BJ (cell line): ENCODE measurements around the gene JUND. TPM values are rescaled to one million over a fixed set of nuclear protein-coding genes. Genes with fewer than 3 reads are reported as not detected.

Source experiments
- CTCF ChIA-PET: fragments of 350-600 bp; formaldehyde crosslinking; extraction: SDS; loops from one replicate; lab custom pipeline; 2021; ENCODE audit warnings: antibody characterized with exemption, inconsistent platforms; lab: Yijun Ruan, JAX
- POLR2A ChIA-PET: fragments of 300-600 bp; sonication (Branson Sonifier 250); formaldehyde crosslinking; extraction: SDS; loops from one replicate; lab custom pipeline; 2021; ENCODE audit warnings: antibody characterized with exemption; lab: Charles Lee
- DNase-seq: peaks from one replicate; pipeline ENCODE4 v3.0.0-alpha.2; 2011; ENCODE audit warnings: low read depth
- H3K27me3 ChIP-seq: 2 replicates; pipeline ENCODE4 v1.6.0; 2011; ENCODE audit warnings: low read length; ENCODE audit not compliant: control insufficient read depth, insufficient read depth
- H3K36me3 ChIP-seq: 2 replicates; pipeline ENCODE4 v1.5.1; 2011; ENCODE audit warnings: low read length; ENCODE audit not compliant: control insufficient read depth, insufficient read depth
- H3K4me3 ChIP-seq: 2 replicates; pipeline ENCODE4 v1.5.1; 2011; ENCODE audit warnings: low read depth, mild to moderate bottlenecking, control low read depth, low read length
- polyA plus RNA-seq: library from polyadenylated mRNA; depleted of rRNA; stranded (reverse); fragments of >200 nt; gene quantifications from 2 replicates; pipeline ENCODE4 v1.2.3, GENCODE V29; 2011
- TF ChIP-seq, protein P1 (sequence below): IDR thresholded peaks from 2 replicates; pipeline ENCODE4 v1.5.1; 2011; ENCODE audit warnings: low read depth, mild to moderate bottlenecking, control low read depth, inconsistent platforms, low read length, moderate library complexity; ENCODE audit not compliant: insufficient read depth

Gene JUND
- polyA plus RNA-seq, 1 experiment, result 124 TPM

DNA sequence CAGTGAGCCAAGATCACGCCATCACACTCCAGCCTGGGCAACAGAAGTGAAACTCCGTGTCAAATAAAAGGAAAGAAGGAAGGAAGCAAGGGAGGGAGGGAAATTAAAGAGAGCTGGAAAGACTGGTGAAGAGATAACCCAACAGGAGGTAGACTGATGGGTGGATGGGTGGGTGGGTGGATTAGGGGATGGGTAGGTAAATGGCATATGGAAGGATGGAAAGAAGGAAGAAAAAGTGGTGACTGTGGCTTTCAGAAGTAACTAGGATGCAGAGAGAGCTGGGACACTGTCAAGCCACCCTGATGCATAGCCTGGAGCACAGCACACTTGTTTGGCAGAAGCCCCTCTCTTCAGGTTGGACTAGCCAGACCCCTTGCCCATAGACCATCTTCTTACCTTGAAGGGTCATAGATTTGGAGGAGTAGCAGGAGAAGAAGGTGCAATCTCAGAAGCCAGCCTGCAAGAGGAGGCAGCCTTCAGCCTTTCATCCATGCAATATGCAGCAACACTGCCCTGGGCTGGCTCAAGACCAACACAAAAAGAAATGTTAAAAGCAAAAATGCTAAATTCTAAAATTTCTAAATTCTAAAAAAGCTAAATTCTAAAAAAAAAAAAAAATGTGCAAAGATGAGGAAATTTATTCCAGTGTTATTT lies 12.2 kb downstream of the JUND start:
- CTCF ChIA-PET, result interaction anchor here (0.6 to 2.9 kb wide), 4 partner anchors 9 to 108 kb away, joined by 3 to 20 read pairs (median 4); no protein-coding TSS in a partner anchor
- Histone ChIP-seq H3K36me3 (peaks cover 31% of the 10 kb centered on the region), H3K4me3 (no peak overlapping the region), H3K27me3 (no peaks in the 10 kb centered on the region)
- TF ChIP-seq, protein P1, sequence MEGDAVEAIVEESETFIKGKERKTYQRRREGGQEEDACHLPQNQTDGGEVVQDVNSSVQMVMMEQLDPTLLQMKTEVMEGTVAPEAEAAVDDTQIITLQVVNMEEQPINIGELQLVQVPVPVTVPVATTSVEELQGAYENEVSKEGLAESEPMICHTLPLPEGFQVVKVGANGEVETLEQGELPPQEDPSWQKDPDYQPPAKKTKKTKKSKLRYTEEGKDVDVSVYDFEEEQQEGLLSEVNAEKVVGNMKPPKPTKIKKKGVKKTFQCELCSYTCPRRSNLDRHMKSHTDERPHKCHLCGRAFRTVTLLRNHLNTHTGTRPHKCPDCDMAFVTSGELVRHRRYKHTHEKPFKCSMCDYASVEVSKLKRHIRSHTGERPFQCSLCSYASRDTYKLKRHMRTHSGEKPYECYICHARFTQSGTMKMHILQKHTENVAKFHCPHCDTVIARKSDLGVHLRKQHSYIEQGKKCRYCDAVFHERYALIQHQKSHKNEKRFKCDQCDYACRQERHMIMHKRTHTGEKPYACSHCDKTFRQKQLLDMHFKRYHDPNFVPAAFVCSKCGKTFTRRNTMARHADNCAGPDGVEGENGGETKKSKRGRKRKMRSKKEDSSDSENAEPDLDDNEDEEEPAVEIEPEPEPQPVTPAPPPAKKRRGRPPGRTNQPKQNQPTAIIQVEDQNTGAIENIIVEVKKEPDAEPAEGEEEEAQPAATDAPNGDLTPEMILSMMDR, result no peak
- POLR2A ChIA-PET, result no interaction called here
- no peak for DNase-seq

DNA sequence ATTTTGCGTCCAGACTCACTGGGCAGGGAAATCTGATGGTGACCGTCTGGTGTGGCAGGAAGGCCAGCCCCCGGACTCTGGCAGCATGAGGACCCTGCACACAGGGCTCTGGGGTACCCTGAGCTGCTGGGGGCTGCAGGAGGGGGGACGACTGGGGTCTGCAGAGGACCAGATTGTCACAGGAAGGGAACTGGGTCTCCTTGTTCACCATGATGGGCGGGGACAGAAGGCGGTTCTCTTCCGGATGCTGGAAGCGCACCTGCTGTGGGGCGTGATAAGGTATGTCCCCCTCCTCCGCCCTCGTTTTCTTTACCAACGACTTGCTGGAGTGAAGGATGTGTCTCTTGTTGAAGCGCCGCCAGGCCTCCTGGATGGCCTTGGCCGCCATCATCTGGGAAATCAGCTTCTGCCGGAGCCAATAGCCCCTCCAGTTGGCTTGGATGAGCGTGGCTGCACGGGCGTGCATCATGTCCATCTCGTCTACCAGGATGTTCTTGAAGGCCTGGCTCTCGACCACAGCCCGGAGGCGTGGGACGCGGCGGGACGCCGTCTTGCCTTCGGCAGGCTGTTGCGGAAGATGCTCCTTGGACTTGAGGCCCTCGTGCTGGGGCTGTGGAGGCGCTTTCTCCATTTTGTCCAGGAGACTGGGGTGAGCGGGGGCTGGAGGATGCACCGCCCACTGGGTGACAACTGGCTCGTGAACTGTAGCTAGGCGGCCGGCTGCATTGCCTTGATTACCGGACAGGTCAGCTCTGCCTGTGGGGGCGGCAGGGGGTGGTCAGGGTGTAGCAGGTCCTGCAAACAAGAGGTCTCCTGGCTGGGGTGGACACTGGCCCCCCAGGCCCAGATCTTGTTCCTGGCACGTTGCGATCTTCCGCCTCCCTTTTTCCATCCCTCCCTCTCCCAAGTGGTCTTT lies 14.4 kb downstream of the JUND start:
- Histone ChIP-seq H3K36me3 (peaks cover 31% of the 10 kb centered on the region), H3K4me3 (no peak overlapping the region), H3K27me3 (no peaks in the 10 kb centered on the region)
- DNase-seq, result no peak
- ChIA-PET CTCF (interaction anchor here (0.6 kb wide), 2 partner anchors 15 to 75 kb away, joined by 4 to 6 read pairs; no protein-coding TSS in a partner anchor), POLR2A (no interaction called here)
- TF ChIP-seq, protein P1, result no peak

GRCh38 chr19:18265582-18265981 lies 15.8 kb downstream of the JUND start:
- H3K27me3 ChIP-seq, result no peaks in the 10 kb centered on the region
- CTCF ChIA-PET, result interaction anchor here (0.7 to 1.1 kb wide), 2 partner anchors 16 to 62 kb away, joined by 3 to 4 read pairs; partner anchors contain the start of gene JUND
- POLR2A ChIA-PET, result no interaction called here

GRCh38 chr19:18264971-18265540 lies 16.4 kb downstream of the JUND start:
- ChIA-PET CTCF (interaction anchor here (0.7 to 1.1 kb wide), 2 partner anchors 16 to 63 kb away, joined by 3 to 4 read pairs; partner anchors contain the start of gene JUND), POLR2A (no interaction called here)
- DNase-seq, result no peak
- H3K4me3 ChIP-seq, result no peak overlapping the region
- TF ChIP-seq, protein P1, result no peak
- peaks cover 31% of the 10 kb centered on the region for H3K36me3 ChIP-seq
- H3K27me3 ChIP-seq, result no peaks in the 10 kb centered on the region

More at GRCh38 chr19:18265582-18265981, 15.8 kb downstream of the JUND start:
- no peak for DNase-seq
- no peak overlapping the region for H3K4me3 ChIP-seq
- peaks cover 31% of the 10 kb centered on the region for H3K36me3 ChIP-seq
- TF ChIP-seq, protein P1, result no peak
